ENCODE data around the gene E2F2.

The E2F2 gene

DNA sequence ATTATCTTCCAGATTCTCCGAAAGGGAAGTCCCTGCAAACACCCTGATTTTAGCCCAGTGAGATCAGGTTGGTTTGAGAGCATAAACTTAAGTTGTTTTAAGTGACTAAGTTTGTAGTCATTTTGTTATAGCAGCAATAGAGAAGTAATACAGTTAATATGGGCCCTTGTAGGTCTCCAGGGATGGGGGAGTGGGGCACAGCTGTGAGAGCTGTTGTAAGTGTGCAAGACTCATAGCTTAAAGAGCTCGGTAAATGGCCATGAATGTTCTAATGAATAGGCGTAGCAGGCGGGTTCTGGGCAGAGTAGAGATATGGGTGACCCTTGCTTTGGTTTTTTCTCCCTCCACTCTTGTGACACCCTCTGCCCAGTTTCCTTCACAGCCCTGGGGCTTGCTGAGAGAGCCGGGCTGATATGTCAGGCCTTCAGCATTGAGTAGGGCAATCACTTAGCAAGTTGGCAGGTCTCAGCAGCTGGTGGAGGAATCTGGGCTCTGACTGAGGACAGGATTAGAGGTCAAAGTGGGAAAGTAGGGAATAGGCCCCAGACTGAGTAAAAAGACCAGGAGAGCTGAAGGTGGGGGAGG is 44.3 kb upstream of the E2F2 start:
- H3K4me1 ChIP-seq (ENCODE audit: control insufficient read depth in 1 of 2, insufficient read depth in 1 of 2, low read depth in 1 of 2, low read length in 1 of 2) = no peaks in the 10 kb centered on the region
- no peak overlapping the region for H3K27ac ChIP-seq
- peaks cover 70% of the 10 kb centered on the region for H3K27me3 ChIP-seq
- H3K4me3 ChIP-seq (ENCODE audit: low read depth in 1 of 2, low read length in 1 of 2) = no peak overlapping the region
- no peaks in the 10 kb centered on the region for H3K9me3 ChIP-seq
- TF ChIP-seq, protein P1, sequence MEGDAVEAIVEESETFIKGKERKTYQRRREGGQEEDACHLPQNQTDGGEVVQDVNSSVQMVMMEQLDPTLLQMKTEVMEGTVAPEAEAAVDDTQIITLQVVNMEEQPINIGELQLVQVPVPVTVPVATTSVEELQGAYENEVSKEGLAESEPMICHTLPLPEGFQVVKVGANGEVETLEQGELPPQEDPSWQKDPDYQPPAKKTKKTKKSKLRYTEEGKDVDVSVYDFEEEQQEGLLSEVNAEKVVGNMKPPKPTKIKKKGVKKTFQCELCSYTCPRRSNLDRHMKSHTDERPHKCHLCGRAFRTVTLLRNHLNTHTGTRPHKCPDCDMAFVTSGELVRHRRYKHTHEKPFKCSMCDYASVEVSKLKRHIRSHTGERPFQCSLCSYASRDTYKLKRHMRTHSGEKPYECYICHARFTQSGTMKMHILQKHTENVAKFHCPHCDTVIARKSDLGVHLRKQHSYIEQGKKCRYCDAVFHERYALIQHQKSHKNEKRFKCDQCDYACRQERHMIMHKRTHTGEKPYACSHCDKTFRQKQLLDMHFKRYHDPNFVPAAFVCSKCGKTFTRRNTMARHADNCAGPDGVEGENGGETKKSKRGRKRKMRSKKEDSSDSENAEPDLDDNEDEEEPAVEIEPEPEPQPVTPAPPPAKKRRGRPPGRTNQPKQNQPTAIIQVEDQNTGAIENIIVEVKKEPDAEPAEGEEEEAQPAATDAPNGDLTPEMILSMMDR (IDR thresholded peaks at IDR 0.05) = no peak
- no peaks in the 10 kb centered on the region for H3K36me3 ChIP-seq

DNA sequence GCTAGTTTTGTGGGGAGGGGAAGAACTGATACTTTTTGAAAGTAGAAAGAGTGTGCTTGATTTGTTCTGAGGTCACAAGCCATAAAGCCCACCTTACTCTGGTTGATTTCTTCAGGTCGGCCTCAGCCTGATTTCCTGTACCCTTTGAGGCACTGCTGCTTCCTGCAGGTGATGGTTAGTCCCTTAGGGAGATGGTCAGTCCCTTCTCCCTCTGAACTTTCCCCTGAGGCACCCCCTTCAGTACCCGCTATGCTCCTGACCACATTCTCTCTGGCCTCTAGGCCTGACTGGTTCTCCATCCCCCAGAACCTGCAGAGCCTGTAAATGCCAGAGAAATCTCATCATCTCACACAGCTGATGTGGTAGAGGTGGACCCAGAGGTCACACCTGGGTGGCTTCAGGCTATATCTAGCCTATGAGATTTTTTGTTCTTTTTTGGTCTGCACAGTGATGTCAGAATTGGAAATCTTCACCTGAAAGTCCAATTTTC is 43.3 kb upstream of the E2F2 start:
- H3K27me3 ChIP-seq = peaks cover 80% of the 10 kb centered on the region
- no peaks in the 10 kb centered on the region for H3K4me1 ChIP-seq (ENCODE audit: control insufficient read depth in 1 of 2, insufficient read depth in 1 of 2, low read depth in 1 of 2, low read length in 1 of 2)
- H3K9me3 ChIP-seq = no peaks in the 10 kb centered on the region
- H3K4me3 ChIP-seq (ENCODE audit: low read depth in 1 of 2, low read length in 1 of 2) = no peak overlapping the region
- no peaks in the 10 kb centered on the region for H3K36me3 ChIP-seq
- no peak overlapping the region for H3K27ac ChIP-seq
- TF ChIP-seq, protein P1 (IDR thresholded peaks at IDR 0.05) = no peak

DNA sequence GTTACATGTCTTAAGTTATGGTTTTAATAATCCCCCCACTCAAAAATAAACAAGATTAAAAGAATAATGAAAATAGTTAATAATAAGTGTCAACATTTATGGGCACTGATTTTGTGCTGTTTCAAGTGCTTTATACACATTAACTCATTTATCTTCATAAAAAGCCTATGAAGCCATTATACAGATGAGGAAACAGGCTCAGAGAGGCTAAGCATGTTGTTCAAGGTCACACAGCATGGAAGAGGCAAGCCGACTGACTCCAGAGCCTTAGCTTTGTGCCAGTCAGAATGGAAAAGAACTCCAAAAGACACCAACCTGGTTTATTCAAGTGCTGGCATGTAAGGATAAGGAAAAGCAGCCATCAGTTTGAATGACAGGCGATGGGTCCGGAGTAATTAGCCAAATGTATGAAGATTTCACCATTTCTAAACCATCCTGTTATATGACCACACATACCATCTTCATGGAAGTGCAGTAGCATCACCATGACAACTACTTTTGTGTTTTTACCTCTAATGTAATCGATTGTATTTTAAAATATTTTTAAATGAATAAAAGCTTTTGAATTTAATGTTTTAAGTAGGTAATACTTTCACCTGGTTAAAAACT is 42.6 kb upstream of the E2F2 start:
- peaks cover 86% of the 10 kb centered on the region for H3K27me3 ChIP-seq
- H3K4me1 ChIP-seq (ENCODE audit: control insufficient read depth in 1 of 2, insufficient read depth in 1 of 2, low read depth in 1 of 2, low read length in 1 of 2) = no peaks in the 10 kb centered on the region
- H3K4me3 ChIP-seq (ENCODE audit: low read depth in 1 of 2, low read length in 1 of 2) = no peak overlapping the region
- TF ChIP-seq, protein P1 (IDR thresholded peaks at IDR 0.05) = no peak
- H3K36me3 ChIP-seq = no peaks in the 10 kb centered on the region
- H3K9me3 ChIP-seq = no peaks in the 10 kb centered on the region
- no peak overlapping the region for H3K27ac ChIP-seq

DNA sequence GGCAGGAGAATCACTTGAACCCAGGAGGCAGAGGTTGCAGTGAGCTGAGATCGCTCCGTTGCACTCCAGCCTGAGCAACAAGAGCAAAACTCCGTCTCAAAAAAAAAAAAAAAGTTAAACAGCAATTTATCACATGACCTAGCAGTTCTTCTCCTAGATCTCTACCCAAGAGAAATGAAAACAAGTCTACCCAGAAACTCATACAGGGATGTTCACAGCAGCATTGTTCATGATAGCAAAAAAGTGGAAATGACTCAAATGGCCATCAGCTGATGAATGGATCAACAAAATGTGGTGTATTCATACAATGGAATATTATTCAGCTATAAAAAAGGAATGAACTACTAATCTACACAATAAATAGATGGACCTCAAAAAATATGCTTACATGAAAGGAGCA is 40.4 kb upstream of the E2F2 start:
- Histone ChIP-seq H3K4me3 (ENCODE audit: low read depth in 1 of 2, low read length in 1 of 2) (no peak overlapping the region), H3K27ac (no peak overlapping the region), H3K4me1 (ENCODE audit: control insufficient read depth in 1 of 2, insufficient read depth in 1 of 2, low read depth in 1 of 2, low read length in 1 of 2) (peaks cover 13 to 19% of the 10 kb centered on the region in 2 experiments), H3K36me3 (no peaks in the 10 kb centered on the region), H3K27me3 (peaks cover 86% of the 10 kb centered on the region), H3K9me3 (no peaks in the 10 kb centered on the region)
- TF ChIP-seq, protein P1 (IDR thresholded peaks at IDR 0.05) = no peak

DNA sequence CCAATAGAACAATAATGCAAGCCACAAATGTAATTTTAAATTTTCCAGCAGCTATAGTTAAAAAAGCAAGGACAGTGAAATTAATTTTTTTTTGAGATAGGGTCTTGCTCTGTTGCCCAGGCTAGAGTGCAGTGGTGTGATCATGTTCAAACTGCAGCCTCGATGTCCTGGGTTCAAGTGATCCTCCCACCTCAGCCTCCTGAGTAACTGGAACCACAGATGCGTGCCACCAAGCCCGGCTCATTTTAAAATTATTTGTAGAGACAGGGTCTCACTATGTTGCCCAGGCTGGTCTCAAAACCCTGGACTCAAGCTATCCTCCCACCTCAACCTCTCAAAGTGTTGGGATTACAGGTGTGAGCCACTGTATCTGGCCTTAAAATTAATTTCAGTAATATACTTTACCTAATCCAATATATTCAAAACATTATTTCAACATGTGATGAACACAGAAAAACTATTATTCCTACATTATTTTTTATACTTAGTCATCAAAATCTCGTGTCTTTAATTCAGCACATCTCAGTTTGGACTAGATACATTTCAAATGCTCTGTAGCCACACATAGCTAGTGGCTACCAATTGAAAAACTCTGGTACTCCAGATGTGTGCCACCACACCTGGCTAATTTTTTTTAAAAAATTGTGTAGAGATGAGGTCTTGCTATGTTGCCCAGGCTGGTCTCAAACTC is 39.1 kb upstream of the E2F2 start:
- Histone ChIP-seq H3K4me3 (ENCODE audit: low read depth in 1 of 2, low read length in 1 of 2) (no peak overlapping the region), H3K27me3 (peaks cover 93% of the 10 kb centered on the region), H3K4me1 (ENCODE audit: control insufficient read depth in 1 of 2, insufficient read depth in 1 of 2, low read depth in 1 of 2, low read length in 1 of 2) (peaks cover 14 to 21% of the 10 kb centered on the region in 2 experiments), H3K9me3 (no peaks in the 10 kb centered on the region), H3K27ac (no peak overlapping the region), H3K36me3 (no peaks in the 10 kb centered on the region)
- TF ChIP-seq, protein P1 (IDR thresholded peaks at IDR 0.05) = no peak

All from neutrophil (primary cell).